Myocyte (in vitro differentiated cells): ENCODE measurements around the gene MYO3B. TPM values are rescaled to one million over a fixed set of nuclear protein-coding genes. Genes with fewer than 3 reads are reported as not detected.
"Not testable (repeated sequence)": the region's sequence is repeated elsewhere in the genome, so short reads cannot be mapped to it uniquely, and the experiment has no call there.

Source experiments
- DNase-seq: peaks from one replicate; pipeline ENCODE4 v3.0.0-alpha.2; 2012; ENCODE audit warnings: low read depth
- total RNA-seq: library from RNA; depleted of rRNA; stranded (reverse); fragments of >200 nt; gene quantifications from 2 replicates; pipeline ENCODE4 v1.2.3, GENCODE V29; 2014

The MYO3B gene
- total RNA-seq, 1 donor from 2014 or later, result not detected

GRCh38 chr2:170408461-170409163, 230.7 kb downstream of the MYO3B start:
- DNase-seq, result no peak

- peak; percentile 71 for DNase-seq
Measured at GRCh38 chr2:170409164-170409535, 231.2 kb downstream of the MYO3B start.

GRCh38 chr2:170411660-170412059, 233.7 kb downstream of the MYO3B start:
- no peak for DNase-seq

DNA sequence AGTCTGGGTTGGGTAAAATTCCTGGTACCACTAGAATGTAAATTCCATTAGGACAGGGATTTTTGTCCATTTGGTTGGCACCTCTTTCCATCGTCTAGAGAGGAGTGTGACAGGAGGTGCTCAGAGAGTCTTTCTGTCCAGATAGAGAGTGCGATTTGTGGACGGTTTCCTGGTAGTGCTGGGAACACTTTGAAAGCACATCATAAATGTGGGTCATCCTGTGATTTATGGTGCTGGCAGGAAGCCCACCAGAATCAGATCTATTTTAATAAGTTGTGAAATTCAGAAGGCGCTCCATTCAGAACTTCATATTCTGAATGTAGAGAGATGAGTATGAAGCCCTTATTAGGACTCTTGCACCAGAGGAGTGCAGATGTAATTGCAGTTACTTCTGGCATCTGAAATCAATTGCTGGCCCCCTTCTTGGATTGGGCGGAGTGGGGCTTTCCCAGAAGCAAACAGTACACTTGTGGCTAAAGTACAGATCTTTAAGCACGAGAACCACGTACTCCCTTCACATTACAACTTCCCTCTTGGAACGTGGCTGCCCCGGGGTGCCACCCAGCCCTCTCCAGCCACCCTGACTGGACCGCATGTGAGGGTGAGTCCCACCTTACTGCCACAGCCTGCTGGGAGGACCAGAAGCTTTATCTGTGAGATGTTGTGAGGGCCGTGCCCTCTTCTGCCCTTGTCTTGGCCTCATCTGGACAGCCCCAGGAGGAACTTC, 243.2 kb downstream of the MYO3B start:
- DNase-seq, result no peak

GRCh38 chr2:170423919-170424318, 246.0 kb downstream of the MYO3B start:
- DNase-seq, result no peak

GRCh38 chr2:170425281-170425751, 247.4 kb downstream of the MYO3B start:
- peak; percentile 9 for DNase-seq

DNA sequence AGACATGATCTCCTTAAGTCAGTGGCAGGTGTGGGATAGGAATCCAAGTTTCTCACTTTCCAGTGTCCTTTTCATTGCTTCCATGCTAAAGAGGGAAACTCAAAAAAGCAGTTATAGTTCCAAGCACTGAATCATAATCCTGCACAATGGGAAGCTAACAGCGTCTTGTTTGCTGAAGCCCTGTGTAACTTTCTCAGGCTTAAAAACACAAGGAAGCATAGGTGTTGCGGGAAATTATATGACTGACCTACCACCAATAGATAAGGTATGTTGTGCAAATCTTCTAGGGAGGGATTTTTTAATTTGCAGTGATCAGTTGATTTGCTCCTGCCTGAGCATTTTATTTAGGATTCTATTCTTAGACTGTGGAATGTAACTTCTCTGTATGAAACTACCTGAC, 250.9 kb downstream of the MYO3B start:
- DNase-seq, result no peak

DNA sequence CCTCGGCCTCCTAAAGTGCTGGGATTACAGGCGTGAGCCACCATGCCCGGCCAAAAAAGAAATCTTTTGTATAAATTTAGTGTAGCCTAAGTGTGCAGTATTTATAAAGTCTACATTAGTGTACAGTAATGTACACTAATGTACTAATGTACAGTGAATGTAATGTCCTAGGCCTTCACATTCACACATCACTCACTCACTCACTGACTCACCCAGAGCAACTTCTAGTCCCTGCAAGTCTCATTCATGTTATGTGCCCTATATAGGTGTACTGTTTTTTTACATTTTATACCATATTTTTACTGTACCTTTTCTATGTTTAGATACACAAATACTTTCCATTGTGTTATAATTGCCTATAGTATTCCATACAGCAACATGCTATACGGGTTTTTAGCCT, 254.9 kb downstream of the MYO3B start:
- no peak for DNase-seq

DNA sequence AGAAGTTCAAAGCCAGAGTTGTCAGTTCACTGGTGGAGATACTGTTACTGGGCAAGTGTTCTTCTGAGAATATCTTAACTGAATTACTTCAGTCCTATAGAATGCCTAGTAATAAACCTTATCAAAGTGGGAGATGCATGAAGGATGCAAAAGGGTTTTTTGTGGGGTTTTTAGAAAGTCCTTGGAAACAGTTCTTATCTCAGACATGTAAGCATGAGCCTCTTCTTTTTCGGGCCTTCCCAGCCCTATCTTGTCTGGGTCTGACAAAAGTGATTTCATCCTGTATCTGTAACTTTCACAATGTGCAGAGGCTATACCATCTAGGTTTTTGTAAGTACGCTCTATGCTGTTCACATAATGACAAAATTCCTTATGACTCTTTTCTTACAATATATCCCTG, 255.5 kb downstream of the MYO3B start:
- no peak for DNase-seq

GRCh38 chr2:170434396-170434795, 256.4 kb downstream of the MYO3B start:
- DNase-seq, result not testable (repeated sequence)

DNA sequence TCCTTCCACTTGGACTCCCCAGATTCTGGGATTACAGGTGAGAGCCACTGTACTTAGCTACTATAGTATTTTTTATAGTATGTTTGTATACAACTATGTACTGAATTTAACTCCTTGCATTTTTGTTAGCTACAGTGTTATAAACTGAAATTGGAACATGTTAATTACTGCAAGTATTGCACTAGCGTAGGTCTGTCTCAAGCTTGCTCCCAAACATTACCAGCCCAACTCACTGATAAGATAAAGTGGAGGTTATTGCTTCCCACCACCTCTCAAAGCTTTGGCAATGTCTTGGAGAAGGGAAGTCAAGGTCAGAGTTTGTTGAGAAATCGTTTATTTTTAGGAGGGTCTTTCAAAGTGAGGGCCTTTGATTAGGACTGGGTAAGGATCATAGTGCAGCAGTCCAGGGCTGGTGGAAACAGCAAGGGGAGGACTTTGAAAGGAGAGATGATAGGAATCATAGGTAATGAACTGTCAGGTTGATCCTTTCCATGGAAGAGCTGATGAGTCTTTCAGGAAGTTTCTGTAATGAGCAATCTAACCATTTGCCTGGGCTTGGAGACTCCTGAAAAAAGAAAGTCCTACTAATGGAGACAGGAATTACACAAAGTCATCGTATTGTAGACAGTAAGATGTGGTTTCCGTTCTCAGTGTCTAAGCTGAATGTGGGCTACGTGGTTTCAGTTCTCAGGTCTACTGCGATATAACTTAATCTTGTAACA, 257.1 kb downstream of the MYO3B start:
- no peak for DNase-seq

- DNase-seq, result no peak
Measured at GRCh38 chr2:170436077-170436943, 258.4 kb downstream of the MYO3B start.

DNA sequence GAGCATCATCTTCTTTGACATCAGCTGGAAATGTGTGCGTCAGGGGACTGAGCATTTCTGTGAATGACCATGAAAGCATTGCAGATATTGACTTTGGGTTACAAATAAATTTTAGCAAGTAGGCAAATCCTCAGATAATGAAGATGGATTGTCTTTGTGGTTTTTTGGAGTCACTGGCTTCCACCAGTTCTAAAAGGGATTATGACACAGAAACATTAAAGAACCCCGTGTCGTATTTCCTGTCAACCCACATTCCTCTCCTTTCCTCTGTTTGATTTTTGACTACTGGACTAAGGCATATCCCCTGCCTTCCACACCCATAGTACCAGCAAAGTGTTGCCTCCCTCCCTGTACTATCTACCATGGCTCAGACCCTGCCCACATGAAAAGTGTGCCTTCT, 268.1 kb downstream of the MYO3B start:
- DNase-seq, result no peak

DNA sequence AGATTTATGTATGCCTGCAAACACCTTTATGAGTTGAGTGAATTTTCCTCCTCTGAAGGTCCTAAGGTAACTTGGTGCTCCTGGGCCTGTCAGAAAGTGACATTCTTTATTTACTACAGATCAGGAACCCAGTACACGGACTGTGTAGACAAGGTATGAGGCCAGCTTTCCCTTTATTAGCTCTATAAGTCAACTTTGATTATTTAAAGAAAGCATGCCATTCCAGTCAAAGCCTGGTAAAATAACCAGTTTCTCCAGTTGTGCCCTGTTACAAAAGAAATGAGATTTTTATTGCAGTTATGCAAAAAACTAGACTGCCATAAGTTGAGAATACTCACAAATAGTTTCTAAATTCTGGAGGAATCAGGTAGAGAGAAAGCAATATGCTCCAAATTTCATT, 271.1 kb downstream of the MYO3B start:
- no peak for DNase-seq

DNA sequence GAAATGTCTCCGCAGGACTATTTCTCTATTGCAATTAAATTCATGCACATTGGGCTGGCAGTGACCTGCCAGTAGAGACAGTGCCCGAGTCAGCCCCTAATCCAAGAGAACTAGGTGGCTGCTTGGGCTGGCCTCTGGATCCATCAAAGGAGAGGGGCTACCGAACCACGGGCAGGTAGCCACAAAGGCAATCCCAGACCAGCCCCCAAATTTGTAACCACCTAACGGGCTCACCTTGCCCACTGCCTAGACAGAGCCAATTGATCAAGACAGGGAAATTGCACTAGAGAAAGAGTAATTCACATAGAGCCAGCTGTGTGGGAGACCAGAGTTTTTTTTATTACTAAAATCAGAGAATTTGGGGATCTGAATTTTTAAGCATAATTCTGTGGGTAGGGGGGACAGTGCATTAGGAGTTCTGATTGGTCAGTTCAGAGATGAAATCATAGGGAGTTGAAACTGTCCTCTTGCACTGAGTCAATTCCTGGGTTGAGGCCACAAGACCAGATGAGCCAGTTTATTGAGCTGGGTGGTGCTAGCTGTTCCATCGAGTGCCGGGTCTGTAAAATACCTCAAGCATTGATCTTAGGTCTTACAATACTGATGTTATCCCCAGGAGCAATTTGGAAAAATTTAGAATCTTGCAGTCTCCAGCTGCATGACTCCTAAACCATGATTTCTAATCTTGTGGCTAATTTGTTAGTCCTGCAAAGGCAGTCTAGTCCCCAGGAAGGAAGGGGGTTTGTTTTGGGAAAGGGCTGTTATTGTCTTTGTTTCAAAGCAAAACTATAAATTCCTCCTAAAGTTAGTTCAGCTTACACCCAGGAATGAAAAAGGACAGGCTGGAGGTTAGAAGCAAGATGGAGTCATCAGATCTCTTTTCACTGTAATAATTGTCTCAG, 276.8 kb downstream of the MYO3B start:
- no peak for DNase-seq

DNA sequence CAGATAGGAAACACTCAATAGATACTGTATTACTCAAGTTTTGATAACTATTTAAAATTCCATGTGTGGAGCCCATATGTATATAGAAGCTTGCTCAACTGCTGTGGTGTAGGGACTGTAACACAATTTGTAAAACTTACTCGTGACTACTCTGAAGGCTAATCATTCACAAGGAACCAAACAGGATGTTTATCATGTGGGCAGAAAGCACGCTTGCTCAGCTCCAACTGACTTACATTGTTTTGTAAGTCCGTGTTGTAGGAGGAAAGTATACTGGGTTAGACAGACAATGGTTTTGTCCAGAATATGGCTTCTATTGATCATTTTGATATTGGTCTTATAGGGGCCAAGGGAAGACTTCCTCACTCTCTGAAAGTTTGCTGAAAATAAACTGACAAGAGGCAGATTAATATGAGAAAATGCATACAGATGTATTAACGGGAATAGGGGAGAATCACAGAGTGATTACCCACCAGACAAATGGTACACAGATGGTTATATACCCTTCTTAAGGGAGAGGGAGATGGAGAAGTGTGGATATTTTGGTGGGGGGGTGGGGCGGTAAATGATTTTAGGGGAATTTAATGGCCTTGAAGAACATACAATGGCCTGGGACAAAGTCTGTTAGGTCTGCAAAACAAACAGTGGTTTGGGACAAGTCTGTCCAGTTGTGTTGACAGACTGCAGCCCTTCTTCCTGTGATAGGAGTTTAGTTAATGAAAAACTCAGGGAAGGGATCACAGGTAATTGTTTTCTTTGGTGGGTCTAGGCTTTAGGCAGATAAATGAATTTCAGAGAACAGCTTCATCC, 277.9 kb downstream of the MYO3B start:
- no peak for DNase-seq

GRCh38 chr2:170456914-170457313, 279.0 kb downstream of the MYO3B start:
- DNase-seq, result no peak

GRCh38 chr2:170457742-170458141, 279.8 kb downstream of the MYO3B start:
- DNase-seq, result no peak

DNA sequence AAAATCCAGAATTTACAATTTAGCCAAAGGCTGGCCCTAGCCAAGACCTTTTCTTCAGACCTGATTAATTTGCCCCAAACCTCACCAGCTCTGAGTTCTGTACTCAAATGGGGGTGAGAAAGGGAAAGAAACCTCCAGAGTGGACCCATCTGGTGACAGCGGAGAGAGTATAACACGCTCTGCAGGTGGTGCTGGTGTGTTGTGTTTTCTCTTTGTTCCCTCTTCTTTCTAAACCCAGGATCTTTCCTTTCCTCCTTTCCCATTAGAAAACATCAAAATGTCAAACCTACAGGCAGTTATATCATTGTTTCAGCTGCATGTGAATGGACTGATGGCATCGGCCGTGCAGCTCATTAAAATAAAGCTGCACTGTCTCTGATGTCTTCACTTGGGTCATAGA, 283.9 kb downstream of the MYO3B start:
- no peak for DNase-seq
